HG02981 (cell line): ENCODE results near the gene STK24.

Experiments
- ATAC-seq: cut with Tn5 transposase; IDR thresholded peaks from one replicate; pipeline ENCODE4 v1.9.1; 2021; ENCODE audit warnings: mild to moderate bottlenecking, moderate library complexity; ENCODE audit not compliant: unreplicated experiment

The STK24 gene

GRCh38 chr13:98439896-98440295 is 137.0 kb downstream of the STK24 start:
- no peak for ATAC-seq

GRCh38 chr13:98439126-98439828 is 137.6 kb downstream of the STK24 start:
- ATAC-seq, result no peak

GRCh38 chr13:98438246-98439125 is 138.4 kb downstream of the STK24 start:
- ATAC-seq, result no peak

GRCh38 chr13:98436233-98436910 is 140.5 kb downstream of the STK24 start:
- ATAC-seq, result no peak

- ATAC-seq, result no peak
Measured at GRCh38 chr13:98435376-98435775, 141.5 kb downstream of the STK24 start.

GRCh38 chr13:98434060-98434459 is 142.8 kb downstream of the STK24 start:
- no peak for ATAC-seq

- ATAC-seq, result no peak
Measured at GRCh38 chr13:98433654-98434053, 143.3 kb downstream of the STK24 start.

GRCh38 chr13:98432638-98433037 is 144.3 kb downstream of the STK24 start:
- no peak for ATAC-seq

GRCh38 chr13:98429977-98430736 is 146.8 kb downstream of the STK24 start:
- ATAC-seq, result no peak

GRCh38 chr13:98429531-98429930 is 147.4 kb downstream of the STK24 start:
- ATAC-seq, result no peak

- ATAC-seq, result no peak
Measured at GRCh38 chr13:98429081-98429480, 147.8 kb downstream of the STK24 start.

GRCh38 chr13:98428256-98428966 is 148.5 kb downstream of the STK24 start:
- no peak for ATAC-seq

- no peak for ATAC-seq
Measured at GRCh38 chr13:98427331-98427995, 149.4 kb downstream of the STK24 start.

GRCh38 chr13:98423417-98423816 is 153.5 kb downstream of the STK24 start:
- ATAC-seq, result no peak

GRCh38 chr13:98422046-98422445 is 154.9 kb downstream of the STK24 start:
- ATAC-seq, result no peak

GRCh38 chr13:98420554-98421175 is 156.2 kb downstream of the STK24 start:
- ATAC-seq, result no peak

- no peak for ATAC-seq
Measured at GRCh38 chr13:98419786-98420553, 156.9 kb downstream of the STK24 start.

GRCh38 chr13:98416408-98416807 is 160.5 kb downstream of the STK24 start:
- no peak for ATAC-seq
